ENCODE results near the gene TSPAN17.

- TF ChIP-seq POLR2A (IDR thresholded peaks at IDR 0.05; ENCODE audit: low read depth, low read length) (no peak), TAF1 (IDR thresholded peaks at IDR 0.05; ENCODE audit: borderline replicate concordance, low read depth, low read length) (no peak), POLR2AphosphoS5 (IDR thresholded peaks at IDR 0.05; ENCODE audit: low read depth, low read length) (no peak)
Observed at GRCh38 chr5:176664479-176664878, 17.2 kb downstream of the TSPAN17 start.
